ENCODE data around the gene EFHC1.

DNA sequence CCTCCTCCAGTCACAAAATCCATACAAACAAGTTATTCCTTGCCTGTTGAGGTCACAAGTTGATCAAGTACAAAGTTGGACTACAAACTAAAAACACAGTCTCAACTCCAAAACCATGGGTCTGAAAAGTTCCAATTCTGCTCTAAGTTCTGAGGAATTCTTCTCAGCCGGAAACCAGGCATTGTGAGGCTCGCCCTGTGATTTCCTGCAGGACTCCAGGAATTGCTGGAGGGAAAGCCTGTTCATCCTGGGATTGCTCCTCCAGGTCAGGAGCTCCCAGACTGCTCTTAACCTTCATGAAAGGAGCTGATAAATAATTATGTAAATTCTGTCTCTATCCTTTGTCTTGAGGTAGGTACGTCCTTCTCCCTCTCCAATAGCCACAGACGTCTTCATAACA lies 148.2 kb downstream of the EFHC1 start:
- TF ChIP-seq, protein P1, sequence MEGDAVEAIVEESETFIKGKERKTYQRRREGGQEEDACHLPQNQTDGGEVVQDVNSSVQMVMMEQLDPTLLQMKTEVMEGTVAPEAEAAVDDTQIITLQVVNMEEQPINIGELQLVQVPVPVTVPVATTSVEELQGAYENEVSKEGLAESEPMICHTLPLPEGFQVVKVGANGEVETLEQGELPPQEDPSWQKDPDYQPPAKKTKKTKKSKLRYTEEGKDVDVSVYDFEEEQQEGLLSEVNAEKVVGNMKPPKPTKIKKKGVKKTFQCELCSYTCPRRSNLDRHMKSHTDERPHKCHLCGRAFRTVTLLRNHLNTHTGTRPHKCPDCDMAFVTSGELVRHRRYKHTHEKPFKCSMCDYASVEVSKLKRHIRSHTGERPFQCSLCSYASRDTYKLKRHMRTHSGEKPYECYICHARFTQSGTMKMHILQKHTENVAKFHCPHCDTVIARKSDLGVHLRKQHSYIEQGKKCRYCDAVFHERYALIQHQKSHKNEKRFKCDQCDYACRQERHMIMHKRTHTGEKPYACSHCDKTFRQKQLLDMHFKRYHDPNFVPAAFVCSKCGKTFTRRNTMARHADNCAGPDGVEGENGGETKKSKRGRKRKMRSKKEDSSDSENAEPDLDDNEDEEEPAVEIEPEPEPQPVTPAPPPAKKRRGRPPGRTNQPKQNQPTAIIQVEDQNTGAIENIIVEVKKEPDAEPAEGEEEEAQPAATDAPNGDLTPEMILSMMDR (IDR thresholded peaks at IDR 0.05), result no peak
- TF ChIP-seq POLR2A (IDR thresholded peaks at IDR 0.05) (no peak), POLR2AphosphoS5 (IDR thresholded peaks at IDR 0.05) (no peak)
